Measurements from ENCODE around the gene COL9A2. TPM values are rescaled to one million over a fixed set of nuclear protein-coding genes. Genes with fewer than 3 reads are reported as not detected.

The COL9A2 gene
- total RNA-seq, 4 donors from 2014 or later, result 3.3 to 5.4 (median 3.6) TPM

GRCh38 chr1:40274331-40274730 lies 42.8 kb downstream of the COL9A2 start:
- Histone ChIP-seq H3K4me1 (no peaks in the 10 kb centered on the region), H3K27me3 (no peaks in the 10 kb centered on the region), H3K27ac (no peak overlapping the region), H3K36me3 (peaks cover 63% of the 10 kb centered on the region), H3K9me3 (no peaks in the 10 kb centered on the region), H3K4me3 (no peak overlapping the region)
- 94% methylated on average over 2 of the region's 2 CpGs for WGBS
- TF ChIP-seq POLR2AphosphoS5 (IDR thresholded peaks at IDR 0.05) (no peak), EP300 (IDR thresholded peaks at IDR 0.05) (no peak), POLR2A (IDR thresholded peaks at IDR 0.05) (no peak), CTCF (IDR thresholded peaks at IDR 0.05) (no peak)
- no peak for DNase-seq (ENCODE audit: low spot score in 2 of 2)

GRCh38 chr1:40273547-40274166 lies 43.4 kb downstream of the COL9A2 start:
- no peak for DNase-seq (ENCODE audit: low spot score in 2 of 2)
- Histone ChIP-seq H3K27me3 (no peaks in the 10 kb centered on the region), H3K4me3 (no peak overlapping the region), H3K9me3 (no peaks in the 10 kb centered on the region), H3K36me3 (peaks cover 66% of the 10 kb centered on the region), H3K27ac (no peak overlapping the region), H3K4me1 (no peaks in the 10 kb centered on the region)
- WGBS, result 87% methylated on average over 4 of the region's 4 CpGs
- TF ChIP-seq EP300 (IDR thresholded peaks at IDR 0.05), result no peak
- TF ChIP-seq POLR2A (IDR thresholded peaks at IDR 0.05), result no peak
- no peak for TF ChIP-seq POLR2AphosphoS5 (IDR thresholded peaks at IDR 0.05)
- no peak for TF ChIP-seq CTCF (IDR thresholded peaks at IDR 0.05)

- TF ChIP-seq POLR2AphosphoS5 (IDR thresholded peaks at IDR 0.05) (no peak), POLR2A (IDR thresholded peaks at IDR 0.05) (no peak), EP300 (IDR thresholded peaks at IDR 0.05) (no peak), CTCF (IDR thresholded peaks at IDR 0.05) (no peak)
- 95% methylated on average over 3 of the region's 3 CpGs for WGBS
- Histone ChIP-seq H3K27ac (no peak overlapping the region), H3K9me3 (no peaks in the 10 kb centered on the region), H3K4me1 (peaks cover 4% of the 10 kb centered on the region), H3K36me3 (peaks cover 71% of the 10 kb centered on the region), H3K4me3 (no peak overlapping the region), H3K27me3 (no peaks in the 10 kb centered on the region)
- DNase-seq (ENCODE audit: low spot score in 2 of 2), result no peak
Measured at GRCh38 chr1:40272653-40273213, 44.4 kb downstream of the COL9A2 start.

GRCh38 chr1:40270152-40270834 lies 46.8 kb downstream of the COL9A2 start:
- Histone ChIP-seq H3K36me3 (peaks cover 64% of the 10 kb centered on the region), H3K27ac (no peak overlapping the region), H3K4me3 (no peak overlapping the region), H3K27me3 (no peaks in the 10 kb centered on the region), H3K9me3 (no peaks in the 10 kb centered on the region), H3K4me1 (peaks cover 14% of the 10 kb centered on the region)
- DNase-seq (ENCODE audit: low spot score in 2 of 2), result no peak
- TF ChIP-seq EP300 (IDR thresholded peaks at IDR 0.05), result no peak
- no peak for TF ChIP-seq CTCF (IDR thresholded peaks at IDR 0.05)
- no peak for TF ChIP-seq POLR2A (IDR thresholded peaks at IDR 0.05)
- TF ChIP-seq POLR2AphosphoS5 (IDR thresholded peaks at IDR 0.05), result no peak
- WGBS, result 73% methylated on average over 3 of the region's 3 CpGs

GRCh38 chr1:40268211-40268610 lies 48.9 kb downstream of the COL9A2 start:
- no peak for DNase-seq (ENCODE audit: low spot score in 2 of 2)
- TF ChIP-seq POLR2A (IDR thresholded peaks at IDR 0.05) (no peak), CTCF (IDR thresholded peaks at IDR 0.05) (no peak), EP300 (IDR thresholded peaks at IDR 0.05) (no peak)
- Histone ChIP-seq H3K27ac (peak overlapping the region; percentile 62), H3K4me1 (peaks cover 15% of the 10 kb centered on the region), H3K36me3 (peaks cover 70% of the 10 kb centered on the region), H3K4me3 (no peak overlapping the region), H3K27me3 (no peaks in the 10 kb centered on the region), H3K9me3 (no peaks in the 10 kb centered on the region)

Data from suprapubic skin (tissue), 4 donors.